ENCODE results near the gene GABBR2. TPM values are rescaled to one million over a fixed set of nuclear protein-coding genes. Genes with fewer than 3 reads are reported as not detected.

Gene GABBR2
- total RNA-seq, 1 donor from 2014 or later = 0.24 TPM

- intact Hi-C loops (cut with DNase I) = no loop called here
- no peaks in the 10 kb centered on the region for H3K9me3 ChIP-seq
- ATAC-seq (peak; percentile 7 to 20), DNase-seq (no peak)
- TF ChIP-seq, protein P1, sequence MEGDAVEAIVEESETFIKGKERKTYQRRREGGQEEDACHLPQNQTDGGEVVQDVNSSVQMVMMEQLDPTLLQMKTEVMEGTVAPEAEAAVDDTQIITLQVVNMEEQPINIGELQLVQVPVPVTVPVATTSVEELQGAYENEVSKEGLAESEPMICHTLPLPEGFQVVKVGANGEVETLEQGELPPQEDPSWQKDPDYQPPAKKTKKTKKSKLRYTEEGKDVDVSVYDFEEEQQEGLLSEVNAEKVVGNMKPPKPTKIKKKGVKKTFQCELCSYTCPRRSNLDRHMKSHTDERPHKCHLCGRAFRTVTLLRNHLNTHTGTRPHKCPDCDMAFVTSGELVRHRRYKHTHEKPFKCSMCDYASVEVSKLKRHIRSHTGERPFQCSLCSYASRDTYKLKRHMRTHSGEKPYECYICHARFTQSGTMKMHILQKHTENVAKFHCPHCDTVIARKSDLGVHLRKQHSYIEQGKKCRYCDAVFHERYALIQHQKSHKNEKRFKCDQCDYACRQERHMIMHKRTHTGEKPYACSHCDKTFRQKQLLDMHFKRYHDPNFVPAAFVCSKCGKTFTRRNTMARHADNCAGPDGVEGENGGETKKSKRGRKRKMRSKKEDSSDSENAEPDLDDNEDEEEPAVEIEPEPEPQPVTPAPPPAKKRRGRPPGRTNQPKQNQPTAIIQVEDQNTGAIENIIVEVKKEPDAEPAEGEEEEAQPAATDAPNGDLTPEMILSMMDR (IDR thresholded peaks at IDR 0.05) = no peak
- H3K27ac ChIP-seq = peak overlapping the region; percentile 81
- peaks cover 22% of the 10 kb centered on the region for H3K36me3 ChIP-seq
- H3K4me1 ChIP-seq = peaks cover 82% of the 10 kb centered on the region
- H3K4me3 ChIP-seq = no peak overlapping the region
- no peaks in the 10 kb centered on the region for H3K27me3 ChIP-seq (ENCODE audit: low read depth)
Measured at GRCh38 chr9:98249771-98250170, 459.0 kb downstream of the GABBR2 start.

- Histone ChIP-seq H3K9me3 (no peaks in the 10 kb centered on the region), H3K27ac (peak overlapping the region; percentile 81), H3K27me3 (ENCODE audit: low read depth) (no peaks in the 10 kb centered on the region), H3K4me3 (no peak overlapping the region), H3K4me1 (peaks cover 79% of the 10 kb centered on the region), H3K36me3 (peaks cover 27% of the 10 kb centered on the region)
- intact Hi-C loops (cut with DNase I) = no loop called here
- ATAC-seq (peak; percentile 82 to 88), DNase-seq (peak; percentile 92)
- TF ChIP-seq, protein P1 (IDR thresholded peaks at IDR 0.05) = no peak
Measured at GRCh38 chr9:98248737-98249474, 459.8 kb downstream of the GABBR2 start.

DNA sequence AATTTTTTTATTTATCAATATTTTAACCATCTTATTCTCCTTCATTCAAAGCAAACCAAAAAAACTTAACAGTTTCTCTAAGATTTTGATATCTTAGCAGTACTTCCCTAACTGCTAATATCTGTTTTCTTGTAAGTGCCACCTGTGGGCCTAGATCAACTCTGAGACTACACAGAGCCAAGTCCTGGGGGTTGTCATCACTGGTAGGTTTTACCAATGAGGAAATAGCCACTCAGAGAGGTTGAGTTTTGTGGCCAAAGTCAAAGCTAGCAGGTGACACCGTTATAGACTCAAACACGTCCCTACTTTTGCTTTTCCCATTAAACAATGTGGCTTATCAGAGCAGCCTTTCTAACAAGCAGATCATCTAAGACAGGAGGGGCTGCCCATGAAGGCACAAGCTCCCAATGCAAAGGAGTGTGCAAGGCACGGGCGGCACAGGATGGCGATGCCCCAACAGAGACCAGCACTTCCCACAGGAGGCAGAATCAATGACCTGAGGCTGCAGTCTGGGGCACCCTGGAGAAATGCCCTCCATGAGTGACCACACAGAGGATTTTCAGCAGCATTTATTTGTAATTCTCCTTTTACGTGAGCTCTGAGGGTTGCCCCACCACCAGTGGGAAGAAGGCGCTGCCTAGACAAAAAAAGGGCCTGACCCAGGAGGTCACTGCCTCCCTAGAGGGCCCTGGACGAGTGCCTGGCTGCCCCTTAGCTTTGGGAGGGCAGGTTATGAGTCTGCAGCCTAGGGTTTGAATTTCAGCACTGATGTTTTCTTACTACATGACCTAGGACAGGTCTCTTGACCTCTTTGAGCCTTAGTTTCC lies 460.7 kb downstream of the GABBR2 start:
- ATAC-seq = peak; percentile 5 to 7
- peaks cover 74% of the 10 kb centered on the region for H3K4me1 ChIP-seq
- no peaks in the 10 kb centered on the region for H3K27me3 ChIP-seq (ENCODE audit: low read depth)
- H3K27ac ChIP-seq = peak overlapping the region; percentile 81
- no peak overlapping the region for H3K4me3 ChIP-seq
- no peak for DNase-seq
- H3K9me3 ChIP-seq = no peaks in the 10 kb centered on the region
- intact Hi-C loops (cut with DNase I) = no loop called here
- H3K36me3 ChIP-seq = peaks cover 34% of the 10 kb centered on the region
- TF ChIP-seq, protein P1 (IDR thresholded peaks at IDR 0.05) = no peak

DNA sequence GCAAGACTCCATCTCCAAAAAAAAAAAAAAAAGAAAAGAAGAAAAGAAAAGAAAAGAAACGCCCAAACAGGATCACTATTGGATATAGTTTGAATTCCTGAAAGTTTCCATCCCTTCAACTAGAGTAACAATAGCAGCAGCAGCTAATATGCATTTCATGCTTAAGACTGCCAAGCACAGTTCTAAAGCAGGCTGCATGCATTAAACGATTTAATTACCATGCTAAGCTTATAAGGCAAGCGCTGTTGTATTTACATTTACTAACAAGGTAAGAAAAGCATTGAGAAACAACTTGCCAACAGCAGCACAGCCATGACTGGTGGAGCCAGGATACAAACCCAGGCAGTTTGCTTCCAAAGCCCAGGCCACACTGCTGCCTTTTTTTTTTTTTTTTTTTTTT lies 466.3 kb downstream of the GABBR2 start:
- DNase-seq (no peak), ATAC-seq (no peak)
- H3K27ac ChIP-seq = no peak overlapping the region
- intact Hi-C loops (cut with DNase I) = no loop called here
- no peaks in the 10 kb centered on the region for H3K27me3 ChIP-seq (ENCODE audit: low read depth)
- no peak overlapping the region for H3K4me3 ChIP-seq
- peaks cover 32% of the 10 kb centered on the region for H3K4me1 ChIP-seq
- H3K36me3 ChIP-seq = peaks cover 42% of the 10 kb centered on the region
- TF ChIP-seq, protein P1 (IDR thresholded peaks at IDR 0.05) = no peak
- H3K9me3 ChIP-seq = no peaks in the 10 kb centered on the region

- H3K4me3 ChIP-seq = no peak overlapping the region
- peak overlapping the region; percentile 31 for H3K27ac ChIP-seq
- H3K4me1 ChIP-seq = peaks cover 30% of the 10 kb centered on the region
- ATAC-seq (peak; percentile 25 to 52), DNase-seq (no peak)
- intact Hi-C loops (cut with DNase I) = no loop called here
- no peaks in the 10 kb centered on the region for H3K9me3 ChIP-seq
- no peaks in the 10 kb centered on the region for H3K27me3 ChIP-seq (ENCODE audit: low read depth)
- peaks cover 42% of the 10 kb centered on the region for H3K36me3 ChIP-seq
- TF ChIP-seq, protein P1 (IDR thresholded peaks at IDR 0.05) = no peak
Measured at GRCh38 chr9:98241357-98242300, 467.1 kb downstream of the GABBR2 start.

Measured in lower lobe of right lung (tissue), 2 donors.